Aorta (tissue), 5 donors: Measurements from ENCODE around the gene DNAJC19. TPM values are rescaled to one million over a fixed set of nuclear protein-coding genes. Genes with fewer than 3 reads are reported as not detected.
"Not testable (repeated sequence)": the region's sequence is repeated elsewhere in the genome, so short reads cannot be mapped to it uniquely, and the experiment has no call there.

ENCODE experiments used
- ATAC-seq: fragments of 200-7000 bp; cut with Tn5 transposase; one replicate; pipeline ENCODE4 v1.9.1; 2022; ENCODE audit warnings: moderate library complexity; ENCODE audit not compliant: low FRiP score
- DNase-seq, 2 donors: peaks; one replicate each; pipeline ENCODE4 v3.0.0-alpha.2; 2020
- H3K27ac ChIP-seq, 2 donors: one replicate each; pipeline ENCODE4 v1.5.1; 2013; ENCODE audit warnings: low read length in 2 of 2, mild to moderate bottlenecking in 2 of 2, moderate library complexity in 2 of 2, control low read depth in 1 of 2, inconsistent platforms in 1 of 2, low read depth in 1 of 2
- H3K27me3 ChIP-seq, 2 donors: one replicate each; pipeline ENCODE4 v1.6.1; 2013; ENCODE audit warnings: control low read depth in 1 of 2, low read length in 1 of 2, mild to moderate bottlenecking in 1 of 2, moderate library complexity in 1 of 2; ENCODE audit not compliant: insufficient read depth in 2 of 2, control insufficient read depth in 1 of 2
- H3K36me3 ChIP-seq, 2 donors: one replicate each; pipeline ENCODE4 v1.6.1; 2013; ENCODE audit warnings: control low read depth in 1 of 2, low read length in 1 of 2, mild to moderate bottlenecking in 1 of 2; ENCODE audit not compliant: insufficient read depth in 2 of 2, control insufficient read depth in 1 of 2
- H3K4me1 ChIP-seq, 2 donors: one replicate each; pipeline ENCODE4 v1.6.1; 2013; ENCODE audit warnings: low read length in 2 of 2, control low read depth in 1 of 2, mild to moderate bottlenecking in 1 of 2, moderate library complexity in 1 of 2; ENCODE audit not compliant: insufficient read depth in 2 of 2, control insufficient read depth in 1 of 2
- H3K4me3 ChIP-seq, 2 donors: one replicate each; pipeline ENCODE4 v1.5.1; 2013; ENCODE audit warnings: low read length in 2 of 2, control low read depth in 1 of 2, mild to moderate bottlenecking in 1 of 2
- H3K9me3 ChIP-seq: one replicate; pipeline ENCODE4 v1.6.1; 2013; ENCODE audit warnings: mild to moderate bottlenecking, low read length; ENCODE audit not compliant: control insufficient read depth
- WGBS, 2 donors: extraction: QIAGEN DNeasy Blood & Tissue Kit; methylation state at CpG; one replicate each; pipeline ENCODE4 v1.1.7; 2013; 5-methylcytosine and 5-hydroxymethylcytosine counted together
- intact Hi-C, 2 donors: fragments of 100-400 bp; cut with DNase I; formaldehyde crosslinking; loops; one replicate each; pipeline versions ENCODE4 v1.14.2 to v1.15.0; 2022
- polyA plus RNA-seq, 2 donors: library from polyadenylated mRNA; stranded (reverse); fragments of 200-250 nt; gene quantifications; one replicate each; pipeline ENCODE4 v1.2.3, GENCODE V29; 2013
- total RNA-seq, 2 donors: library from RNA; stranded (reverse); fragmentation: NEBNext Ultra II Directional; extraction: Animal tissue kit (Norgen Biotek cat#: 25700); gene quantifications; one replicate each; pipeline ENCODE4 v1.2.1, GENCODE V29; 2021
- donor health status: healthy with polysubstance abuse.
- donor health status: Bipolar disorder and iron deficiency.
- donor health status: DM: no; HTN: no; CAD: no.
- donor health status: DM: no; HTN: no; CAD: no.
- donor health status: DM: yes; HTN: yes; CAD: no.

DNAJC19 gene
- total and polyA plus RNA-seq, 4 donors = 38.9 to 70.2 (median 48.8) TPM

DNA sequence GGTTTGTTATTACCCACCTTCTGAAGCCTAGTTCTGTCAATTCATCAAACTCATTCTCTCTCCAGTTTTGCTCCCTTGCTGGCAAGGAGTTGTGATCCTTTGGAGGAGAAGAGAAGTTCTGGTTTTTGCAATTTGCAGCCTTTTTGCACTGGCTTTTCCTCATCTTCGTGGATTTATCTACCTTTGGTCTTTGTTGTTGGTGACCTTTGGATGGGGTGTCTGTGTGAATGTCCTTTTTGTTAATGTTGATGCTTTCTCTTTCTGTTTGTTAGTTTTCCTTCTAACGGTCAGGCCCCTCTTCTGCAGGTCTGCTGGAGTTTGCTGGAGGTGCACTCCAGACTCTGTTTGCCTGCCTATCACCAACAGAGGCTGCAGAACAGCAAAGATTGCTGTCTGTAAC, 13.9 kb upstream of the DNAJC19 start:
- H3K27ac ChIP-seq, H3K36me3 ChIP-seq, intact Hi-C loops, H3K4me3 ChIP-seq, DNase-seq, H3K9me3 ChIP-seq, H3K4me1 ChIP-seq, H3K27me3 ChIP-seq, ATAC-seq: not testable (repeated sequence)
- WGBS, 2 donors = 56 to 61% methylated on average over 2 of the region's 2 CpGs

DNA sequence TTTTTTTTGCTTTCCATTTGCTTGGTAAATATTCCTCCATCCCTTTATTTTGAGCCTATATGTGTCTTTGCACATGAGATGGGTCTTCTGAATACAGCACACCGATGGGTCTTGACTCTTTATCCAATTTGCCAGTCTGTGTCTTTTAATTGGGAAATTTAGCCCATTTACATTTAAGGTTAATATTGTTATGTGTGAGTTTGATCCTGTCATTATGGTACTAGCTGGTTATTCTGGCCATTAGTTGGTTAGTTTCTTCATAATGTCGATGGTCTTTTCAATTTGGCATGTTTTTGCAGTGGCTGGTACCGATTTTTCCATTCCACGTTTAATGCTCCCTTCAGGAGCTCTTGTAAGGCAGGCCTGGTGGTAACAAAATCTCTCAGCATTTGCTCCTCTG, 12.8 kb upstream of the DNAJC19 start:
- H3K4me1 ChIP-seq, H3K27me3 ChIP-seq, ATAC-seq, intact Hi-C loops, H3K9me3 ChIP-seq, DNase-seq, H3K4me3 ChIP-seq, H3K27ac ChIP-seq, H3K36me3 ChIP-seq: not testable (repeated sequence)
- WGBS, 2 donors = 83 to 92% methylated on average over 4 of the region's 4 CpGs

DNA sequence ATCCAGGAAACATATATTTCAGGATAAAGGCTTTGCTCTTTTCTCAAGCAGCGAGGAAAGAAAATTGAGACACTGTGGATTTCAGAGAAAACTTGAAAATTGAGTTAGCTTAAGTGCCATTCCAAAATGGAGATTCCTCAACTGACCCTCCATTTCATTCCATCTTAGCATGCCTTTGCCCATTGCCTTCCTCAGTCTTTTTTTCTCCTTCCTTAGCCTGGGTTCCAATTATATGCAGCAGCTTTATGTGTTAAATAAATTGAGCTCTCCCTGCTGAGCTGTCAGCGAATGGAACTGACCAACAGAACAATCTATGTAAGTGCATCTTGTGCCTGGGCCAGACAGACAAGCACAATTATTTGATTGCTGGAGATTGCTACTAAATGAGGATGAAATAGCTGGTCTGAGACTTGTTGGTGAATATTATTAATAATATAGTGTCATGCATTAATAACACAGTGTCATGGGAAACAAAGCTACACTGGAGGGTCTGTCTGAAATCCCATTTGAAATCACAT, 6.9 kb upstream of the DNAJC19 start:
- Histone ChIP-seq H3K9me3 (no peaks in the 10 kb centered on the region), H3K4me1 (no peaks in the 10 kb centered on the region), H3K27ac (no peak overlapping the region), H3K4me3 (no peak overlapping the region), H3K36me3 (no peaks in the 10 kb centered on the region), H3K27me3 (no peaks in the 10 kb centered on the region)
- intact Hi-C loops = no loop called here
- ATAC-seq (no peak), DNase-seq (no peak)
- 81 to 90% methylated on average over 2 of the region's 2 CpGs for WGBS, 2 donors

DNA sequence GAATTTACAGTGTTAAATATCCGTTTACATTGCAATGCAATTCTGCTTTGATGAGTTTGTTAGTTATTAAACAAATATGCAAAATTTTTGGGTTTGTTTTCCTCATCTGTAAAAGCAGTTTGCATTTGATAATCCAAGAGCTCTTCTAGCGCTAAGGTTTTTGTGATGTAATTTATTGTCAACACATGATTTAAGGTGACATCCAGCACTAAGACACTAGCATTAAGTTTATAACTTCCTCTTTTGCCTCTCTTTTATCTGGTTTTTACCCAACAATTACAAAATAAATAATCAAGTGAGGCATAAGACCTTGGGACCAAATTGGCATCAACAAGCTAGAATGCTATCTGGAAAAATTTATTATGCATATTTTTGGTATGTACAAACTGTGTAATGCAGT, 969 bp upstream of the DNAJC19 start:
- Histone ChIP-seq H3K36me3 (peaks cover 0 to 4% of the 10 kb centered on the region in 2 donors), H3K27me3 (no peaks in the 10 kb centered on the region), H3K4me3 (peak overlapping the region in 1 of 2 donors; percentile 80), H3K27ac (no peak overlapping the region), H3K4me1 (peaks cover 0 to 5% of the 10 kb centered on the region in 2 donors), H3K9me3 (no peaks in the 10 kb centered on the region)
- intact Hi-C loops = no loop called here
- DNase-seq (no peak), ATAC-seq (no peak)
- 21 to 22% methylated on average over 2 of the region's 2 CpGs for WGBS, 2 donors

DNA sequence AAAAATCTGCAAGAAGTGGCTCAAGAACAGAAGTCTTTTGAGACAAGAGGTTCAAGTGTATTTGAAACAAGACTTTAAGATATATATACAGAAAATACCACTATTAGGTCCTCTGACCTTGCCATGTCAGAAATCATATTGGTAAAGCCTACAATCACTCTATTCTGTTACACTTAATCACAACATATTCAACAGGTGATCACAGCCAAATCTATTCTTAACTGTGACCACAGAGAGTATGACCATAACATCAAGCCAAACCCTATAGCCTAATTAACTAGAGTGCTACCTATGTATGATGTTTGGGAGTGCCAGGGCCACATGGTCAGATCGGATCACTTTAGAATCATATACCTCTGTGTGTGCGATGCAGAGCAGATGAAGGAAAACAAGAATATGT, 2.2 kb downstream of the DNAJC19 start:
- WGBS, 2 donors = 95 to 96% methylated on average over 2 of the region's 2 CpGs
- DNase-seq = no peak
- no peaks in the 10 kb centered on the region for H3K27me3 ChIP-seq
- no peaks in the 10 kb centered on the region for H3K9me3 ChIP-seq
- intact Hi-C loops = loop anchor here (5.0 to 10.0 kb wide), 3 partner anchors 73 to 115 kb away; partner anchors contain the start of gene FXR1 (in 2 of the 2)
- no peak overlapping the region for H3K27ac ChIP-seq
- H3K4me3 ChIP-seq = no peak overlapping the region
- ATAC-seq = no peak
- H3K36me3 ChIP-seq = peaks cover 4% of the 10 kb centered on the region in 2 donors
- peaks cover 0 to 5% of the 10 kb centered on the region in 2 donors for H3K4me1 ChIP-seq

DNA sequence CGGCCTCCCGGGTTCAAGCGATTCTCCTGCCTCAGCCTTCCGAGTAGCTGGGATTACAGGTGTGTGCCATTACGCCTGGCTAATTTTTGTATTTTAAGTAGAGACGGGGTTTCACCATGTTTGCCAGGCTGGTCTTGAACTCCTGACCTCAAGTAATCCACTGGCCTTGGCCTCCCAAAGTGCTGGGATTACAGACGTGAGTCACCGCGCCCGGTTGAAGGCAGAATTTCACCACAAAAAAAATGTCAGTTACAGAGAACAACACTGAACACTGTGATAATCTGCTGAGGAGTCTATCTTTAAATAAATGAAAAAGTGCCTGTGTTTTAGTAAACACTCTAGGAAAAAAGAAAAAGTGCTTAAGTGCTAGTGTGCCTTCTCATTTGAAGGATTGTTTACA, 3.2 kb downstream of the DNAJC19 start:
- not testable (repeated sequence) for H3K27me3 ChIP-seq
- intact Hi-C loops = loop anchor here (5.0 to 10.0 kb wide), 3 partner anchors 72 to 114 kb away; partner anchors contain the start of gene FXR1 (in 2 of the 2)

DNA sequence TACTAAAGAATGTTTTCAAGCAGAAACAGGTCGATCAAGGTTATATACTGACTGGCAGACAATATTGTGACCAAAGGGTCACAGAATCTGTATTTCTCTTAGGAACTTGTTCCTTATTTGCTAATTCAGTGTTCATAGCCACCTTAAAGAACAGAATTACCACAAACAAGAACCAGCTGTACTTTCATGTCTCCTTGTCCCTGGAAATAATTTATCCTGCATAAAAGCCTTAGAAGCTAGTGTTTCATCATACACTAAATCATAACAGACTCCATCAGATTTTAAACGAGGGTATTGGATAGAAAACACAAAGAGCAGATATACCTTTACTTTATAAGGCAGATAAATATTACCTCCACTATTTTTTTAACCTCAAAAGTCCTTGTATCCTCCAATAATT, 6.4 kb downstream of the DNAJC19 start:
- WGBS, 2 donors = 62 to 64% methylated on average over 2 of the region's 2 CpGs
- Histone ChIP-seq H3K36me3 (peaks cover 4 to 7% of the 10 kb centered on the region in 2 donors), H3K4me3 (no peak overlapping the region), H3K27me3 (no peaks in the 10 kb centered on the region), H3K27ac (no peak overlapping the region), H3K4me1 (peaks cover 0 to 2% of the 10 kb centered on the region in 2 donors), H3K9me3 (no peaks in the 10 kb centered on the region)
- ATAC-seq (no peak), DNase-seq (no peak)
- intact Hi-C loops = loop anchor here in 1 of 2 donors (10.0 kb wide), 1 partner anchor 68 kb away; the partner anchor contains the start of gene FXR1

More for the DNA sequence above, 3.2 kb downstream of the DNAJC19 start:
- ATAC-seq, H3K9me3 ChIP-seq, H3K4me3 ChIP-seq, H3K27ac ChIP-seq, H3K4me1 ChIP-seq, DNase-seq, H3K36me3 ChIP-seq: not testable (repeated sequence)
- 91% methylated on average over 10 of the region's 10 CpGs for WGBS, 2 donors

DNA sequence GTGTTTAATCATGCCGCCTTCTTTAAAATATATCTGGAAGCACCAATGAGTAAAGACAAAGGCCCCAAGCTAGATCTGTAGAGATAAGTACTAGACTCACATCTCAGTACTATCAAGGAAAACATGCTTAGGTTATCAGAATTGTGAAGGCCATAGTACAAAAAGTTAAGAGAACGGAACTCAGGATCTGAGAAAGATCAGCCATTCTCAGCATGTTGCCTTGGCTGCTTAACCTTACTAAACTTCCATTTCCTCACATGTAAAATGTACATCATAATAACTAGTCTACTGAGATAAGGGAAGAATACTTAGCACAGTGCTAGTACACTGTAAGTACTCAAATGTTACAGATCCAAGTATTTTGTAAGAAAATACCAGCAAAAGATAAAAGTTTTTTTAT, 7.6 kb downstream of the DNAJC19 start:
- Histone ChIP-seq H3K36me3 (peaks cover 0 to 7% of the 10 kb centered on the region in 2 donors), H3K4me1 (no peaks in the 10 kb centered on the region), H3K27me3 (no peaks in the 10 kb centered on the region), H3K4me3 (no peak overlapping the region), H3K27ac (no peak overlapping the region), H3K9me3 (no peaks in the 10 kb centered on the region)
- ATAC-seq (no peak), DNase-seq (no peak)
- intact Hi-C loops = loop anchor here in 1 of 2 donors (10.0 kb wide), 1 partner anchor 67 kb away; the partner anchor contains the start of gene FXR1
- 86% methylated on average over 2 of the region's 2 CpGs for WGBS, 2 donors

DNA sequence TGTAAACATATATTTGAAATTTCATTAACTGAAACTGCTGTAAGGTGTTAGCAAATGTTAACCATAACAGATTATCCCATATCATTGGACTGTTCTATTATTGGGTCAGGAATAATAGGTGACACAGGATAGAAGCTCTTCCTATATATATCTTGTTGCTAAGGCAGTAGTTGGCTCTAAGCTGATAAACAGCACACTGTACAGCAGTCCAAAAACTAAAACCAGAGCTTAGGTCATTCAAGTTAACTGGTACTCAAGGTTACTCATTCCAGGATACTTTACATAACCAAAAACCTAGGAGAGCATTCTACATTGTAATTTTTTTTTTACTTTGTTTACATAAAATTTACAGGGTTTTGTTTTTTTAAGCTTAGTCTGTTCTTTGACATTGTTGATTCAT, 8.9 kb downstream of the DNAJC19 start:
- H3K36me3 ChIP-seq = peaks cover 0 to 7% of the 10 kb centered on the region in 2 donors
- ATAC-seq = no peak
- H3K27ac ChIP-seq = no peak overlapping the region

More for the DNA sequence above, 8.9 kb downstream of the DNAJC19 start:
- Histone ChIP-seq H3K9me3 (no peaks in the 10 kb centered on the region), H3K4me3 (no peak overlapping the region), H3K27me3 (no peaks in the 10 kb centered on the region), H3K4me1 (no peaks in the 10 kb centered on the region)
- no peak for DNase-seq
- intact Hi-C loops = loop anchor here in 1 of 2 donors (10.0 kb wide), 1 partner anchor 66 kb away; the partner anchor contains the start of gene FXR1
